8988T (cell line): ENCODE measurements around the gene CLEC7A.

Experiments used
- DNase-seq: peaks from one replicate; pipeline ENCODE4 v3.0.0; 2011

Gene CLEC7A

GRCh38 chr12:10088955-10089900 lies 40.8 kb downstream of the CLEC7A start:
- no peak for DNase-seq

GRCh38 chr12:10088031-10088430 lies 42.0 kb downstream of the CLEC7A start:
- no peak for DNase-seq

- DNase-seq, result no peak
Observed at GRCh38 chr12:10086387-10086786, 43.6 kb downstream of the CLEC7A start.

- DNase-seq, result no peak
Observed at GRCh38 chr12:10084733-10085132, 45.3 kb downstream of the CLEC7A start.

GRCh38 chr12:10082117-10082874 lies 47.7 kb downstream of the CLEC7A start:
- DNase-seq, result no peak

- DNase-seq, result no peak
Observed at GRCh38 chr12:10075451-10075850, 54.5 kb downstream of the CLEC7A start.

GRCh38 chr12:10073261-10073660 lies 56.7 kb downstream of the CLEC7A start:
- DNase-seq, result no peak

GRCh38 chr12:10072131-10072530 lies 57.9 kb downstream of the CLEC7A start:
- no peak for DNase-seq

- DNase-seq, result no peak
Observed at GRCh38 chr12:10070380-10070779, 59.6 kb downstream of the CLEC7A start.

- DNase-seq, result no peak
Observed at GRCh38 chr12:10069976-10070375, 60.0 kb downstream of the CLEC7A start.

GRCh38 chr12:10069099-10069498 lies 60.9 kb downstream of the CLEC7A start:
- no peak for DNase-seq

GRCh38 chr12:10068644-10069043 lies 61.4 kb downstream of the CLEC7A start:
- DNase-seq, result no peak

- no peak for DNase-seq
Observed at GRCh38 chr12:10067942-10068341, 62.1 kb downstream of the CLEC7A start.

GRCh38 chr12:10067264-10067663 lies 62.7 kb downstream of the CLEC7A start:
- DNase-seq, result no peak
